ENCODE results near the gene BUD13.
A peak's percentile ranks its signal among the peaks of the same experiment; 100 is the strongest.

Gene BUD13

DNA sequence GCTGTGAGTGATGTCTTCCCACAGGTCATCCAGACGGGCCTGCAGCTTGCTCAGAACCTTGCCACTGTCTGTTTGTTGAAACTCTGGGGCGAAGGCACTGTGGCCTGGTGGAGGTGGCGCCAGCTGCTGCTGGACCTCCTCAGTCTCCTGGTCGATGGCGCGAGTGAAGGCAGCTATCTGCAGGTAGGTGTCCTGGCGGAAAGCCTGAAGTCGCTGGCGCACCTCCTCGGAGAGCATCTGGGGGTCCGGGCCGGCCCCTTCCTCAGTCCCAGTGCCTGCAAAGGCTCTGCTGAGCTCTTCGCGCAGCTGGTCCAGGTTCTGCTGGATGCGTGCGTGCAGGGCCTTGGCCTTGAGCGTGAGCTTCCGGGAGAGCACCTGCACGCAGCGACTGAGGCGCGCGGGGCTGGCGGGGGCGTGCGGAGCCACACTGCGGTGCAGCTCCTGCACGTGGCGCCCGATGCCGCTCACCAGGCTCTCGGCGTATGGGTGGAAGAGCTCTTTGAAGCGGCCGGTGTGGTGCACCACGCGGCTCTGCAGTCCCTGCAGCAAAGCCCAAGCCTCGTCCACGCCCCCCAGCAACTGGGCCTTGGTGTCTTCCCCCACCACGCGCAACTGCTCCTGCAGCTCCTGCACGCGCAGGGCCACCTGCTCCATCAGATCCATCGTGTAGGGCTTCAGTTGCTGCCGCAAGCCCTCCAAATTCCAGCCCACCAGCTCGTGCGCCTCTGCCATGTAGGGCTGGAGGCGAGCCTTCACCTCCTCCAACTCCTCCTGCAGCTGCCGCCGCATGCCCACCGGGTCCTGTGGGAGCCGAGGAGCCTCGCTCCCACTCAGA is 17.6 kb upstream of the BUD13 start:
- H4K20me1 ChIP-seq (ENCODE audit: insufficient read depth, low read length): no peaks in the 10 kb centered on the region
- H3K9ac ChIP-seq (ENCODE audit: low read length): no peak overlapping the region
- no peak overlapping the region for H2AFZ ChIP-seq (ENCODE audit: low read length)
- no peak overlapping the region for H3K27ac ChIP-seq (ENCODE audit: low read depth, low read length, poor library complexity, severe bottlenecking)
- no peak overlapping the region for H3K4me2 ChIP-seq (ENCODE audit: low read length)
- no peak overlapping the region for H3K4me3 ChIP-seq (ENCODE audit: low read depth, low read length, poor library complexity, severe bottlenecking)
- H3K9me3 ChIP-seq (ENCODE audit: low read length): no peaks in the 10 kb centered on the region
- peaks cover 28% of the 10 kb centered on the region for H3K4me1 ChIP-seq (ENCODE audit: insufficient read depth, low read length, severe bottlenecking)
- H3K79me2 ChIP-seq (ENCODE audit: insufficient read depth, low read length): peaks cover 10% of the 10 kb centered on the region; the same call in 1 of the 2 replicates
- no peaks in the 10 kb centered on the region for H3K27me3 ChIP-seq (ENCODE audit: insufficient read depth, low read length)
- H3K36me3 ChIP-seq (ENCODE audit: insufficient read depth, low read length): peaks cover 14% of the 10 kb centered on the region
- no peaks in the 10 kb centered on the region for H3F3A ChIP-seq (ENCODE audit: insufficient read depth, low read length)
- TF ChIP-seq EZH2 (IDR thresholded peaks at IDR 0.05; ENCODE audit: borderline replicate concordance, low read length): no peak
- TF ChIP-seq, protein P1, sequence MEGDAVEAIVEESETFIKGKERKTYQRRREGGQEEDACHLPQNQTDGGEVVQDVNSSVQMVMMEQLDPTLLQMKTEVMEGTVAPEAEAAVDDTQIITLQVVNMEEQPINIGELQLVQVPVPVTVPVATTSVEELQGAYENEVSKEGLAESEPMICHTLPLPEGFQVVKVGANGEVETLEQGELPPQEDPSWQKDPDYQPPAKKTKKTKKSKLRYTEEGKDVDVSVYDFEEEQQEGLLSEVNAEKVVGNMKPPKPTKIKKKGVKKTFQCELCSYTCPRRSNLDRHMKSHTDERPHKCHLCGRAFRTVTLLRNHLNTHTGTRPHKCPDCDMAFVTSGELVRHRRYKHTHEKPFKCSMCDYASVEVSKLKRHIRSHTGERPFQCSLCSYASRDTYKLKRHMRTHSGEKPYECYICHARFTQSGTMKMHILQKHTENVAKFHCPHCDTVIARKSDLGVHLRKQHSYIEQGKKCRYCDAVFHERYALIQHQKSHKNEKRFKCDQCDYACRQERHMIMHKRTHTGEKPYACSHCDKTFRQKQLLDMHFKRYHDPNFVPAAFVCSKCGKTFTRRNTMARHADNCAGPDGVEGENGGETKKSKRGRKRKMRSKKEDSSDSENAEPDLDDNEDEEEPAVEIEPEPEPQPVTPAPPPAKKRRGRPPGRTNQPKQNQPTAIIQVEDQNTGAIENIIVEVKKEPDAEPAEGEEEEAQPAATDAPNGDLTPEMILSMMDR (IDR thresholded peaks at IDR 0.05; ENCODE audit: low read length): no peak
- no peaks in the 10 kb centered on the region for H3K9me2 ChIP-seq (ENCODE audit: low read depth, low read length)

DNA sequence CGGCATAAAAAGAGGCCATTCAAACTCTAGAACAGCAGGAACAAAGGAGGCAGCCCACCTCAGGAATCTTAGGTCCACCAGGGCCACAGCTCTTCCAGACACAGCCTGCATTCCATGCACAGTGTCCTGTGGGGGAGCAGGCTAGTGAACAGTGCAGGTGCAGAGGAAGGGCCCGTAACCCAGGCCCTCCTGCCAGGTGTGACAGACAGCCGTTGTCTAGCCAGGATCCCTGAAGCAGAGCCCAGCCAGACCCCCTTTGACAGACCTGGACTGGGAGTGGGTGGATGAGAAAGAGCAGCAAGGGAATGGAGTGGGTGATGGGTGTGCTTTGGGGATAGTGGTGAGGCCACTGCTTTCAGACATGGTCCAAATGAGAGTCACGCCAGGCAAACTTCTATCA is 16.2 kb upstream of the BUD13 start:
- no peaks in the 10 kb centered on the region for H3F3A ChIP-seq (ENCODE audit: insufficient read depth, low read length)
- H3K9me3 ChIP-seq (ENCODE audit: low read length): no peaks in the 10 kb centered on the region
- no peaks in the 10 kb centered on the region for H3K27me3 ChIP-seq (ENCODE audit: insufficient read depth, low read length)
- peaks cover 28% of the 10 kb centered on the region for H3K4me1 ChIP-seq (ENCODE audit: insufficient read depth, low read length, severe bottlenecking)
- no peaks in the 10 kb centered on the region for H4K20me1 ChIP-seq (ENCODE audit: insufficient read depth, low read length)
- no peak overlapping the region for H2AFZ ChIP-seq (ENCODE audit: low read length)
- peaks cover 10% of the 10 kb centered on the region; the same call in 1 of the 2 replicates for H3K79me2 ChIP-seq (ENCODE audit: insufficient read depth, low read length)
- H3K9ac ChIP-seq (ENCODE audit: low read length): no peak overlapping the region
- TF ChIP-seq, protein P1 (IDR thresholded peaks at IDR 0.05; ENCODE audit: low read length): no peak
- TF ChIP-seq EZH2 (IDR thresholded peaks at IDR 0.05; ENCODE audit: borderline replicate concordance, low read length): no peak
- no peaks in the 10 kb centered on the region for H3K9me2 ChIP-seq (ENCODE audit: low read depth, low read length)
- H3K4me2 ChIP-seq (ENCODE audit: low read length): no peak overlapping the region
- H3K4me3 ChIP-seq (ENCODE audit: low read depth, low read length, poor library complexity, severe bottlenecking): no peak overlapping the region
- H3K27ac ChIP-seq (ENCODE audit: low read depth, low read length, poor library complexity, severe bottlenecking): no peak overlapping the region
- H3K36me3 ChIP-seq (ENCODE audit: insufficient read depth, low read length): peaks cover 28% of the 10 kb centered on the region

DNA sequence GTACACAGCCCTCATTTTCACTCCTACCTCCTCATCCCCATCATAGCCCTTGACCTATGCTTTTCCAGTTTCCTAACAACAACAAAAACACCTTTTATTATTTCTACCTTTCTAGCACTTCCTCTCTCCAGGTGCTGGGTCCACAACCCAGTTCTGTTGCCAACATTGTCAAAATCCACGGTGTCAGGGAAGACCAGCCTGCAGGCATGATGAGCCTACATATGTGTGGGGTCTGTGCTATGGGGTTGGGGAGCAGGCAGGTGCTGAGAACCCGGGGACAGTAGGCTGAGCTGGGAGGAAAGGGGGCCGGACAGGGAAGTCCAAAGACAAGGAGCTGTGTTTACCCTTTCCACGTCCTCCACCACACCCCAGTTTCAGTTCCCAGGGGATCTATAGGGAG is 15.7 kb upstream of the BUD13 start:
- H3K4me1 ChIP-seq (ENCODE audit: insufficient read depth, low read length, severe bottlenecking): peaks cover 28% of the 10 kb centered on the region
- peak overlapping the region; percentile 98 for H3K4me2 ChIP-seq (ENCODE audit: low read length)
- peak overlapping the region; percentile 84 for H3K9ac ChIP-seq (ENCODE audit: low read length)
- peak overlapping the region; percentile 89 for H3K4me3 ChIP-seq (ENCODE audit: low read depth, low read length, poor library complexity, severe bottlenecking)
- no peak for TF ChIP-seq EZH2 (IDR thresholded peaks at IDR 0.05; ENCODE audit: borderline replicate concordance, low read length)
- TF ChIP-seq, protein P1 (IDR thresholded peaks at IDR 0.05; ENCODE audit: low read length): no peak
- H3K27ac ChIP-seq (ENCODE audit: low read depth, low read length, poor library complexity, severe bottlenecking): no peak overlapping the region
- H4K20me1 ChIP-seq (ENCODE audit: insufficient read depth, low read length): no peaks in the 10 kb centered on the region
- H3K36me3 ChIP-seq (ENCODE audit: insufficient read depth, low read length): peaks cover 32% of the 10 kb centered on the region
- H3K79me2 ChIP-seq (ENCODE audit: insufficient read depth, low read length): peaks cover 10% of the 10 kb centered on the region; the same call in 1 of the 2 replicates
- H2AFZ ChIP-seq (ENCODE audit: low read length): no peak overlapping the region
- H3K9me2 ChIP-seq (ENCODE audit: low read depth, low read length): no peaks in the 10 kb centered on the region
- no peaks in the 10 kb centered on the region for H3K9me3 ChIP-seq (ENCODE audit: low read length)
- no peaks in the 10 kb centered on the region for H3F3A ChIP-seq (ENCODE audit: insufficient read depth, low read length)
- no peaks in the 10 kb centered on the region for H3K27me3 ChIP-seq (ENCODE audit: insufficient read depth, low read length)

Data from OCI-LY1 (cell line).